HG03066 (cell line): Measurements from ENCODE around the gene PCGF6.
"Not testable (repeated sequence)": the region's sequence is repeated elsewhere in the genome, so short reads cannot be mapped to it uniquely, and the experiment has no call there.

Experiments
- ATAC-seq: cut with Tn5 transposase; IDR thresholded peaks from one replicate; pipeline ENCODE4 v1.9.1; 2021; ENCODE audit warnings: low read depth; ENCODE audit not compliant: unreplicated experiment

The PCGF6 gene

GRCh38 chr10:103350517-103351260 lies at the start of gene PCGF6:
PCGF6 (minus strand) TSS chr10:103351140; CDS start chr10:103351066, 74 bp downstream.
- ATAC-seq: peak; percentile 73

- no peak for ATAC-seq
These were observed 46.4 kb upstream of the PCGF6 start for GRCh38 chr10:103397191-103397825.

- no peak for ATAC-seq
These were observed 45.8 kb upstream of the PCGF6 start for GRCh38 chr10:103396789-103397087.

GRCh38 chr10:103396067-103396788 lies 45.3 kb upstream of the PCGF6 start, which contains the start of the genes ATP5MK and PDCD11:
ATP5MK (minus strand) TSS chr10:103396475; CDS start chr10:103392457, 4,018 bp downstream.
PDCD11 (plus strand) TSS chr10:103396626; CDS start chr10:103398427, 1,801 bp downstream.
- ATAC-seq: peak; percentile 99

GRCh38 chr10:103395754-103396066 lies 44.8 kb upstream of the PCGF6 start:
- ATAC-seq: no peak

- no peak for ATAC-seq
These were observed 43.2 kb upstream of the PCGF6 start for GRCh38 chr10:103394180-103394579.

GRCh38 chr10:103382769-103383168 lies 31.8 kb upstream of the PCGF6 start:
- no peak for ATAC-seq

GRCh38 chr10:103374263-103374662 lies 23.3 kb upstream of the PCGF6 start:
- no peak for ATAC-seq

- no peak for ATAC-seq
These were observed 22.6 kb upstream of the PCGF6 start for GRCh38 chr10:103373544-103373943.

GRCh38 chr10:103367782-103368518 lies 17.0 kb upstream of the PCGF6 start, which contains the start of gene TAF5:
TAF5 (plus strand) TSS chr10:103367976; CDS start chr10:103367990, 14 bp downstream.
- peak; percentile 66 for ATAC-seq

GRCh38 chr10:103367379-103367781 lies 16.4 kb upstream of the PCGF6 start:
- no peak for ATAC-seq

GRCh38 chr10:103360791-103361190 lies 9.9 kb upstream of the PCGF6 start:
- not testable (repeated sequence) for ATAC-seq

- ATAC-seq: not testable (repeated sequence)
These were observed 8.6 kb upstream of the PCGF6 start for GRCh38 chr10:103359493-103359892.

- no peak for ATAC-seq
These were observed 5.1 kb upstream of the PCGF6 start for GRCh38 chr10:103355906-103356599.

GRCh38 chr10:103354567-103354966 lies 3.6 kb upstream of the PCGF6 start:
- not testable (repeated sequence) for ATAC-seq

GRCh38 chr10:103353281-103353680 lies 2.3 kb upstream of the PCGF6 start:
- no peak for ATAC-seq

GRCh38 chr10:103350175-103350516 lies 794 bp downstream of the PCGF6 start:
- ATAC-seq: no peak

GRCh38 chr10:103336370-103336769 lies 14.6 kb downstream of the PCGF6 start:
- ATAC-seq: no peak

- ATAC-seq: no peak
These were observed 16.4 kb downstream of the PCGF6 start for GRCh38 chr10:103334567-103334966.

- ATAC-seq: no peak
These were observed 16.9 kb downstream of the PCGF6 start for GRCh38 chr10:103333934-103334520.
